KMS-11 (cell line): ENCODE data around the gene TTC21A.
"Not testable (repeated sequence)": the region's sequence is repeated elsewhere in the genome, so short reads cannot be mapped to it uniquely, and the experiment has no call there.

ENCODE experiments used
- H2AFZ ChIP-seq: fragments of 200-600 bp; sonication (generic); 2 replicates; pipeline ENCODE4 v1.6.1; 2016; ENCODE audit warnings: antibody characterized with exemption, mixed run types, low read depth
- H3K27ac ChIP-seq: fragments of 200-600 bp; sonication (generic); 2 replicates; pipeline ENCODE4 v1.6.1; 2016; ENCODE audit warnings: mild to moderate bottlenecking, mixed run types
- H3K27me3 ChIP-seq: fragments of 200-600 bp; sonication (generic); 2 replicates; pipeline ENCODE4 v1.6.1; 2017; ENCODE audit warnings: mild to moderate bottlenecking, low read depth, mixed run types, moderate library complexity; ENCODE audit not compliant: insufficient read depth
- H3K36me3 ChIP-seq: fragments of 200-600 bp; sonication (generic); 2 replicates; pipeline ENCODE4 v1.6.1; 2017; ENCODE audit warnings: mild to moderate bottlenecking, mixed run types; ENCODE audit not compliant: insufficient read depth
- H3K4me1 ChIP-seq: fragments of 200-600 bp; sonication (generic); 2 replicates; pipeline ENCODE4 v1.6.1; 2016; ENCODE audit warnings: mild to moderate bottlenecking, low read depth, mixed run types; ENCODE audit not compliant: poor library complexity, severe bottlenecking
- H3K4me2 ChIP-seq: fragments of 200-600 bp; sonication (generic); 2 replicates; pipeline ENCODE4 v1.7.0; 2016; ENCODE audit warnings: mild to moderate bottlenecking, mixed run types
- H3K4me3 ChIP-seq: fragments of 200-600 bp; sonication (generic); IDR thresholded peaks from 2 replicates; pipeline ENCODE4 v1.6.1; 2017; ENCODE audit warnings: low read depth, low read length, mixed read lengths; ENCODE audit not compliant: insufficient read depth
- H3K79me2 ChIP-seq: fragments of 200-600 bp; sonication (generic); 2 replicates; pipeline ENCODE4 v1.6.1; 2016; ENCODE audit warnings: low read depth, mixed run types; ENCODE audit not compliant: insufficient read depth
- H3K9ac ChIP-seq: fragments of 200-600 bp; sonication (generic); 2 replicates; pipeline ENCODE4 v1.6.1; 2016; ENCODE audit warnings: mild to moderate bottlenecking, mixed run types
- H4K20me1 ChIP-seq: fragments of 200-600 bp; sonication (generic); 2 replicates; pipeline ENCODE4 v1.6.1; 2016; ENCODE audit warnings: mild to moderate bottlenecking, mixed run types; ENCODE audit not compliant: insufficient read depth
- CTCF ChIP-seq: fragments of 200-600 bp; sonication (generic); conservative IDR thresholded peaks from 2 replicates; pipeline ENCODE4 v1.6.1; 2017; ENCODE audit warnings: low read depth, mild to moderate bottlenecking, antibody characterized with exemption, low read length, moderate library complexity, mixed read lengths

Gene TTC21A

GRCh38 chr3:39166932-39167532 is 59.6 kb downstream of the TTC21A start:
- TF ChIP-seq CTCF, result no peak
- no peak overlapping the region for H3K27ac ChIP-seq
- no peak overlapping the region for H2AFZ ChIP-seq
- H3K27me3 ChIP-seq, result no peaks in the 10 kb centered on the region
- no peaks in the 10 kb centered on the region for H3K36me3 ChIP-seq
- H3K4me2 ChIP-seq, result no peak overlapping the region
- peaks cover 3% of the 10 kb centered on the region for H3K4me1 ChIP-seq
- no peaks in the 10 kb centered on the region for H3K79me2 ChIP-seq
- no peak overlapping the region for H3K9ac ChIP-seq
- no peak overlapping the region for H3K4me3 ChIP-seq
- no peaks in the 10 kb centered on the region for H4K20me1 ChIP-seq

- H3K4me3 ChIP-seq, result no peak overlapping the region
- no peaks in the 10 kb centered on the region for H3K79me2 ChIP-seq
- peaks cover 3% of the 10 kb centered on the region for H3K4me1 ChIP-seq
- no peak overlapping the region for H3K9ac ChIP-seq
- H3K4me2 ChIP-seq, result no peak overlapping the region
- no peaks in the 10 kb centered on the region for H3K27me3 ChIP-seq
- H4K20me1 ChIP-seq, result no peaks in the 10 kb centered on the region
- H3K27ac ChIP-seq, result no peak overlapping the region
- H3K36me3 ChIP-seq, result no peaks in the 10 kb centered on the region
- TF ChIP-seq CTCF, result no peak
- no peak overlapping the region for H2AFZ ChIP-seq
Measured at GRCh38 chr3:39168156-39168780, 60.8 kb downstream of the TTC21A start.

GRCh38 chr3:39169712-39170111 is 62.2 kb downstream of the TTC21A start:
- no peaks in the 10 kb centered on the region for H4K20me1 ChIP-seq
- H3K27me3 ChIP-seq, result no peaks in the 10 kb centered on the region
- H3K36me3 ChIP-seq, result no peaks in the 10 kb centered on the region
- no peak overlapping the region for H2AFZ ChIP-seq
- no peaks in the 10 kb centered on the region for H3K79me2 ChIP-seq
- TF ChIP-seq CTCF, result no peak
- no peak overlapping the region for H3K4me2 ChIP-seq
- no peak overlapping the region for H3K9ac ChIP-seq
- peaks cover 3% of the 10 kb centered on the region for H3K4me1 ChIP-seq
- H3K4me3 ChIP-seq, result no peak overlapping the region
- no peak overlapping the region for H3K27ac ChIP-seq

GRCh38 chr3:39170461-39170860 is 63.0 kb downstream of the TTC21A start:
- Histone ChIP-seq H3K9ac (no peak overlapping the region), H3K4me2 (no peak overlapping the region)

GRCh38 chr3:39170877-39171276 is 63.4 kb downstream of the TTC21A start:
- not testable (repeated sequence) for H3K27ac ChIP-seq, H3K79me2 ChIP-seq, H3K4me3 ChIP-seq, H2AFZ ChIP-seq, H3K9ac ChIP-seq, H3K36me3 ChIP-seq, H3K27me3 ChIP-seq, H4K20me1 ChIP-seq, H3K4me1 ChIP-seq, H3K4me2 ChIP-seq

More at GRCh38 chr3:39170461-39170860, 63.0 kb downstream of the TTC21A start:
- no peaks in the 10 kb centered on the region for H3K79me2 ChIP-seq
- H3K4me1 ChIP-seq, result peaks cover 3% of the 10 kb centered on the region
- no peak overlapping the region for H3K27ac ChIP-seq
- H4K20me1 ChIP-seq, result no peaks in the 10 kb centered on the region
- H2AFZ ChIP-seq, result no peak overlapping the region
- no peaks in the 10 kb centered on the region for H3K36me3 ChIP-seq
- H3K27me3 ChIP-seq, result no peaks in the 10 kb centered on the region
- H3K4me3 ChIP-seq, result no peak overlapping the region
- no peak for TF ChIP-seq CTCF
